B cell (primary cell): ENCODE data around the gene BPIFB6.

Source experiments
- EZH2 ChIP-seq: IDR thresholded peaks from 2 replicates; pipeline ENCODE4 v1.6.1; 2012; ENCODE audit warnings: borderline replicate concordance, low read depth, mild to moderate bottlenecking, moderate library complexity, low read length; ENCODE audit not compliant: insufficient read depth, poor library complexity, severe bottlenecking
- TF ChIP-seq, protein P1 (sequence below): fragments of 200-600 bp; IDR thresholded peaks from one replicate; pipeline ENCODE4 v1.8.0; 2022; ENCODE audit warnings: antibody characterized with exemption, mild to moderate bottlenecking

DNA sequence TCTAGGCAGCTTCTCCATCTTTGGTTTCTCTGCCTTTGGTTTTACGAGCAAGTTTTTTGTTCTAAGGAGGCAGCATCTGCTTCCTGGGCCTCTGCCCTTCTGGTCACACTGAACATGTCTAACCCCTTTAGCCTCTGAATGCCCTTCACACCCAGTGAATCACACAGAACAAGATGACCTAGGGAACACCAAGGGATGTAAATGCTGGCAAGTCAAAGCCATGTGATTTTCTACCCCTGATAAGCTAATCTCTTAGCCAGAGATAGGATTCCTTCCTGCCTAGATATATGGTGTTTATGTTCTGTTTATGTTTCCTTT is 7.2 kb upstream of the BPIFB6 start:
- TF ChIP-seq, protein P1, sequence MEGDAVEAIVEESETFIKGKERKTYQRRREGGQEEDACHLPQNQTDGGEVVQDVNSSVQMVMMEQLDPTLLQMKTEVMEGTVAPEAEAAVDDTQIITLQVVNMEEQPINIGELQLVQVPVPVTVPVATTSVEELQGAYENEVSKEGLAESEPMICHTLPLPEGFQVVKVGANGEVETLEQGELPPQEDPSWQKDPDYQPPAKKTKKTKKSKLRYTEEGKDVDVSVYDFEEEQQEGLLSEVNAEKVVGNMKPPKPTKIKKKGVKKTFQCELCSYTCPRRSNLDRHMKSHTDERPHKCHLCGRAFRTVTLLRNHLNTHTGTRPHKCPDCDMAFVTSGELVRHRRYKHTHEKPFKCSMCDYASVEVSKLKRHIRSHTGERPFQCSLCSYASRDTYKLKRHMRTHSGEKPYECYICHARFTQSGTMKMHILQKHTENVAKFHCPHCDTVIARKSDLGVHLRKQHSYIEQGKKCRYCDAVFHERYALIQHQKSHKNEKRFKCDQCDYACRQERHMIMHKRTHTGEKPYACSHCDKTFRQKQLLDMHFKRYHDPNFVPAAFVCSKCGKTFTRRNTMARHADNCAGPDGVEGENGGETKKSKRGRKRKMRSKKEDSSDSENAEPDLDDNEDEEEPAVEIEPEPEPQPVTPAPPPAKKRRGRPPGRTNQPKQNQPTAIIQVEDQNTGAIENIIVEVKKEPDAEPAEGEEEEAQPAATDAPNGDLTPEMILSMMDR: no peak
- no peak for TF ChIP-seq EZH2
